Hepatocyte (in vitro differentiated cells): ENCODE results near the gene ACSL3.

Experiments
- EZH2phosphoT487 ChIP-seq: fragments of 200-600 bp; sonication (generic); IDR thresholded peaks from one replicate; pipeline ENCODE4 v1.6.1; 2018; ENCODE audit warnings: antibody characterized with exemption, mild to moderate bottlenecking, low read depth, moderate library complexity; ENCODE audit not compliant: unreplicated experiment, severe bottlenecking
- TF ChIP-seq, protein P1 (sequence below): fragments of 200-600 bp; sonication (generic); IDR thresholded peaks from 2 replicates; pipeline ENCODE4 v1.5.1; 2016; ENCODE audit warnings: antibody characterized with exemption, mild to moderate bottlenecking; ENCODE audit not compliant: poor library complexity

DNA sequence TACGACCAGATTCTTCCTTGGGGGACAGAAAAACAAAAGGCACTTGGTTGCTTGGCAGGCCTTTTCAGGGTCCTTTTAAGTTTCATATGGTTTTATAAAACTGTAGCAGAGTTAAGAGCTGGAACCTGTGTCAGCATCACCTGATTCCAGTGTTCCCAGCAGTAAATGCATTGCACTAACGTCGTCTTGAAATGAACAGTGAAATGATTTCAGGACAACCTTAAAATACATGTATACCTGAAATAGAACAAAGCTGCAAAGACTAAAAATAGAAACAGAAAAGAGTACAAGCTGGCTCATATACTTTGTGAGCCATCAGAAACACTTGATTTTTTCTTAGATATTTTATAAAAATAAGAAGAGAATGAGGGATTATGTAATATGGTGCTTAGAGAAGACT, 51.9 kb downstream of the ACSL3 start:
- TF ChIP-seq, protein P1, sequence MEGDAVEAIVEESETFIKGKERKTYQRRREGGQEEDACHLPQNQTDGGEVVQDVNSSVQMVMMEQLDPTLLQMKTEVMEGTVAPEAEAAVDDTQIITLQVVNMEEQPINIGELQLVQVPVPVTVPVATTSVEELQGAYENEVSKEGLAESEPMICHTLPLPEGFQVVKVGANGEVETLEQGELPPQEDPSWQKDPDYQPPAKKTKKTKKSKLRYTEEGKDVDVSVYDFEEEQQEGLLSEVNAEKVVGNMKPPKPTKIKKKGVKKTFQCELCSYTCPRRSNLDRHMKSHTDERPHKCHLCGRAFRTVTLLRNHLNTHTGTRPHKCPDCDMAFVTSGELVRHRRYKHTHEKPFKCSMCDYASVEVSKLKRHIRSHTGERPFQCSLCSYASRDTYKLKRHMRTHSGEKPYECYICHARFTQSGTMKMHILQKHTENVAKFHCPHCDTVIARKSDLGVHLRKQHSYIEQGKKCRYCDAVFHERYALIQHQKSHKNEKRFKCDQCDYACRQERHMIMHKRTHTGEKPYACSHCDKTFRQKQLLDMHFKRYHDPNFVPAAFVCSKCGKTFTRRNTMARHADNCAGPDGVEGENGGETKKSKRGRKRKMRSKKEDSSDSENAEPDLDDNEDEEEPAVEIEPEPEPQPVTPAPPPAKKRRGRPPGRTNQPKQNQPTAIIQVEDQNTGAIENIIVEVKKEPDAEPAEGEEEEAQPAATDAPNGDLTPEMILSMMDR, result no peak
- TF ChIP-seq EZH2phosphoT487, result no peak
